Epithelial cell of alveolus of lung (primary cell): ENCODE measurements around the gene TTLL10. TPM values are rescaled to one million over a fixed set of nuclear protein-coding genes. Genes with fewer than 3 reads are reported as not detected.

Experiments used
- total RNA-seq: library from RNA; depleted of rRNA; stranded (reverse); fragments of >200 nt; gene quantifications from 2 replicates; pipeline ENCODE4 v1.2.1, GENCODE V29; 2015

The TTLL10 gene
- not detected in 2 replicates for total RNA-seq

DNA sequence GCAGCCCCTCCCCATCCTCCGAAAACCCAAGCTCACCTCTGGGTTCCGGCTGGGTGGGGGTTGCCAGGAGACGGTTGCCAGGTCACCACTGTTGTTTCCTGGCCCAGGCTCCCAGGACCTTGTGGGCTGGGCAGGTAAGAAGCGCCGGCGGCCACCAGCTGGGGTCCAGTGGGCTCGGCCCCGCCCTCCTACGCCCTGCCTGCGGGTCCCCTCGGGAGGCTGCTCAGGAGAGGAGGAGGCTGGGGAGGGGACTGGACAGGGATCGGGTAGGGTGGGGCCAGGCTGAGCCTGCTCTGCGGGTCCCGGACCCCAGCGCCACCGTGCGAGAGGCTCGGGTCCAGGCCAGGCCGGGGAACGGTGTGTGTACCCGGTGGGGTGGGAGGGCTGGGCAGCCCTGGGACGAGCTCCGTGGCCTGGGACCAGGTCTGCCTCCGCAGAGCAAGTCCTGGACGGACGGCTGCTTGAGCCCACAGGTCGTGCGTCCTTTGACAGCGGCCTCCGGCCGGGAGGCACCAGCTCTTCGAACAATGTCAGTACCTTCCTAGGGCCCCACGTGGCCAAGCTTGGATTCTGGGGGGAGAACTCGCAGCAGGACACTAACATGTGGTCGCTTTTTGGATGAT is at the start of gene TTLL10:
Gene TTLL10 (plus strand): TSS at position 88 of the 623 bp plus-strand sequence. CDS start 5,336 bp downstream, outside the sequence.

GRCh38 chr1:1206376-1206965 is 32.8 kb downstream of the TTLL10 start, which contains the start of gene TNFRSF18:
Gene TNFRSF18 (minus strand): TSS chr1:1206592. CDS start chr1:1206571, 21 bp downstream.

GRCh38 chr1:1213345-1214265 is 39.9 kb downstream of the TTLL10 start, which contains the start of gene TNFRSF4:
Gene TNFRSF4 (minus strand): TSS chr1:1214153. CDS start chr1:1214127, 26 bp downstream.

GRCh38 chr1:1231400-1232207 is 57.9 kb downstream of the TTLL10 start, which contains the start of gene SDF4:
Gene SDF4 (minus strand): TSS chr1:1232001. CDS start chr1:1228772, 3,229 bp downstream.

DNA sequence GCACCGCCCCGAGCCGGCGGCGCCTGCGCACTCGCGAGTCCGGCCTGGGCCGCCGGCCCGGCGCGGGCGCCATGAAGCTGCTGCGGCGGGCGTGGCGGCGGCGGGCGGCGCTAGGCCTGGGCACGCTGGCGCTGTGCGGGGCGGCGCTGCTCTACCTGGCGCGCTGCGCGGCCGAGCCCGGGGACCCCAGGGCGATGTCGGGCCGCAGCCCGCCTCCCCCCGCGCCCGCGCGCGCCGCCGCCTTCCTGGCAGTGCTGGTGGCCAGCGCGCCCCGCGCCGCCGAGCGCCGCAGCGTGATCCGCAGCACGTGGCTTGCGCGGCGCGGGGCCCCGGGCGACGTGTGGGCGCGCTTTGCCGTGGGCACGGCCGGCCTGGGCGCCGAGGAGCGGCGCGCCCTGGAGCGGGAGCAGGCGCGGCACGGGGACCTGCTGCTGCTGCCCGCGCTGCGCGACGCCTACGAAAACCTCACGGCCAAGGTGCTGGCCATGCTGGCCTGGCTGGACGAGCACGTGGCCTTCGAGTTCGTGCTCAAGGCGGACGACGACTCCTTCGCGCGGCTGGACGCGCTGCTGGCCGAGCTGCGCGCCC is 58.6 kb downstream of the TTLL10 start, which contains the start of gene B3GALT6:
Gene B3GALT6 (plus strand): TSS at position 30 of the 588 bp plus-strand sequence. CDS start 42 bp downstream, at position 72.

DNA sequence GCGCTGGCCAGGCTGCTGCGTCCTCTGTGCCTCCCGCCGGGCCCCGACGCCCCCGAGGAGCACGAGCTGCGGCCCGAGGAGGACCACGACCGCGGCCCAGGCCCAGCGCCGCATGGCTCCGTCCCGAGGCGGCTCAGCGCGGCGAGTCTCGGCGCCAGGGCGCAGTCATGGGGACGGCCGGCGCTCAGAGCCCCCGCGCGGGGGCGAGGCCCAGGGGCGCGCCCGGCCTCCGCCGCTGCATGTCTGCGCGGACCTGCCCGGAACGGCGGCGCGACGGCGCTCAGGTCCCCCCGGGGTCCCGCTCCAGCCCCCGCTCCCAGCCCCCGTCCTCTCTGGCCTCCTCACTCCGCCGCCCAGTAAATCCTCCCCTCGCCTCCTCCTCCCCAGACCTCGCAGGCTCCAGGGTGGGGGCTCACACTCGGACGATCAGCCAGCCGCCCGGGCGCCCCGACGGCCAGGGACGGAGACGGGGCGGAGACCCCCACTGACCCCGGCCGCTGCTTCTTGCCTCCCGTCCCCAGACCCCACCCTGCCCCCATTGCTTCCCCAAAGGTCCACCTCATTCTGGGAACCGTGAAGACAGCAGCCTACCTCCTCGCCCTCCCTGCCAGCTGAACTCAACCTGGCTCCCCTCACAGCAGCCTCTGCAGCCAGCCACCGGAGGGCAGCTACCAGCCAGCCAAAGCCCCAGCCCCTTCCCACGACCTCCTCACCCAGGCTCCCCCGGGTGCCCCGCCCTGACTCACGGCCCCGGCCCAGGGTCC is 73.1 kb downstream of the TTLL10 start, which contains the start of gene C1QTNF12:
Gene C1QTNF12 (minus strand): TSS at position 146 of the 764 bp plus-strand sequence. CDS start 32 bp downstream, at position 114.

Other genes starting within 250 kb of the TTLL10 start
- 30.3 and 46.1 TPM in 2 replicates for gene SAMD11, start 250.0 kb upstream of the TTLL10 start, total RNA-seq
- gene NOC2L, start 214.6 kb upstream of the TTLL10 start, total RNA-seq = 69.9 and 96.8 TPM in 2 replicates
- 4.4 and 28.1 TPM in 2 replicates for gene KLHL17, start 213.3 kb upstream of the TTLL10 start, total RNA-seq
- 1.4 TPM in 1 of 2 replicates, not detected in the other for gene PLEKHN1, start 207.4 kb upstream of the TTLL10 start, total RNA-seq
- not detected in 2 replicates for gene PERM1, start 191.8 kb upstream of the TTLL10 start, total RNA-seq
- gene HES4, start 173.8 kb upstream of the TTLL10 start, total RNA-seq = 11.4 and 13.4 TPM in 2 replicates
- 31.4 and 283 TPM in 2 replicates for gene ISG15, start 160.4 kb upstream of the TTLL10 start, total RNA-seq
- 96.1 and 101 TPM in 2 replicates for gene AGRN, start 153.8 kb upstream of the TTLL10 start, total RNA-seq
- gene RNF223, start 99.6 kb upstream of the TTLL10 start, total RNA-seq = not detected in 2 replicates
- 14.1 and 14.8 TPM in 2 replicates for gene C1orf159, start 57.8 kb upstream of the TTLL10 start, total RNA-seq
- gene TNFRSF18, start 32.7 kb downstream of the TTLL10 start, total RNA-seq = 0.08 and 2.1 TPM in 2 replicates
- 2.3 TPM in 1 of 2 replicates, not detected in the other for gene TNFRSF4, start 40.3 kb downstream of the TTLL10 start, total RNA-seq
- 198 and 213 TPM in 2 replicates for gene SDF4, start 58.1 kb downstream of the TTLL10 start, total RNA-seq
- gene B3GALT6, start 58.4 kb downstream of the TTLL10 start, total RNA-seq = 31.2 and 33.3 TPM in 2 replicates
- 0.88 and 1.0 TPM in 2 replicates for gene C1QTNF12, start 72.8 kb downstream of the TTLL10 start, total RNA-seq
- 54.6 and 59.0 TPM in 2 replicates for gene UBE2J2, start 100.0 kb downstream of the TTLL10 start, total RNA-seq
- 0.13 and 1.9 TPM in 2 replicates for gene SCNN1D, start 106.6 kb downstream of the TTLL10 start, total RNA-seq
- gene ACAP3, start 134.1 kb downstream of the TTLL10 start, total RNA-seq = 18.0 and 42.2 TPM in 2 replicates
- 22.8 and 29.1 TPM in 2 replicates for gene PUSL1, start 134.7 kb downstream of the TTLL10 start, total RNA-seq
- 66.5 and 80.2 TPM in 2 replicates for gene INTS11, start 150.8 kb downstream of the TTLL10 start, total RNA-seq
- gene CPTP, start 150.9 kb downstream of the TTLL10 start, total RNA-seq = 19.5 and 24.6 TPM in 2 replicates
- under 0.01 and 0.26 TPM in 2 replicates for gene TAS1R3, start 157.4 kb downstream of the TTLL10 start, total RNA-seq
- gene DVL1, start 175.5 kb downstream of the TTLL10 start, total RNA-seq = 40.4 and 50.7 TPM in 2 replicates
- gene MXRA8, start 184.7 kb downstream of the TTLL10 start, total RNA-seq = 281 and 666 TPM in 2 replicates
- gene AURKAIP1, start 201.3 kb downstream of the TTLL10 start, total RNA-seq = 119 and 199 TPM in 2 replicates
- gene CCNL2, start 225.5 kb downstream of the TTLL10 start, total RNA-seq = 28.2 and 115 TPM in 2 replicates
- gene MRPL20, start 233.4 kb downstream of the TTLL10 start, total RNA-seq = 120 and 138 TPM in 2 replicates
- 3.1 and 4.1 TPM in 2 replicates for gene ANKRD65, start 247.4 kb downstream of the TTLL10 start, total RNA-seq